Measurements from ENCODE around the gene SNX9.
"Not testable (repeated sequence)": the region's sequence is repeated elsewhere in the genome, so short reads cannot be mapped to it uniquely, and the experiment has no call there.

SNX9 gene

GRCh38 chr6:157832250-157832967 is 9.4 kb downstream of the SNX9 start:
- no peak for DNase-seq

GRCh38 chr6:157834549-157834948 is 11.5 kb downstream of the SNX9 start:
- DNase-seq: no peak

GRCh38 chr6:157838718-157839430 is 15.8 kb downstream of the SNX9 start:
- DNase-seq: no peak

- DNase-seq: no peak
Measured at GRCh38 chr6:157839606-157840005, 16.6 kb downstream of the SNX9 start.

- no peak for DNase-seq
Measured at GRCh38 chr6:157840261-157840660, 17.2 kb downstream of the SNX9 start.

DNA sequence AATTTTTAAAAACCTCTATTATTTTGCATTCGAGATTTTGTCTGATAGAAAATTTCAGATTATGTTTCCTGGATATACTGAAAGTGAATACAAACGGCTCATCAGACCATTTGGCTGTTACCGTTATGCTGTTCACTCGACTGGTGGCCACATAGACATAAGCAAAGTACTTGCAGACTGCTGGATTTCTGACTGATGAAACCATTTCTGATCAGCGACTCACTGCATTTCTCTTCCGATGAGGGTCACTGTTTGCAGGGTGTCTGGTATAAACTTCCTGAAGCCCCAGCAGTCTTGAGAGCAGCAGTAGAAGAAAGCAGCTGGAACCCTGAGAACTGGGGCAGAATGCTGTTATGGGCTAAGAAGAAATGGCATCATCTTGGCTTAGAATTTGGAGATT is 17.7 kb downstream of the SNX9 start:
- no peak for DNase-seq

DNA sequence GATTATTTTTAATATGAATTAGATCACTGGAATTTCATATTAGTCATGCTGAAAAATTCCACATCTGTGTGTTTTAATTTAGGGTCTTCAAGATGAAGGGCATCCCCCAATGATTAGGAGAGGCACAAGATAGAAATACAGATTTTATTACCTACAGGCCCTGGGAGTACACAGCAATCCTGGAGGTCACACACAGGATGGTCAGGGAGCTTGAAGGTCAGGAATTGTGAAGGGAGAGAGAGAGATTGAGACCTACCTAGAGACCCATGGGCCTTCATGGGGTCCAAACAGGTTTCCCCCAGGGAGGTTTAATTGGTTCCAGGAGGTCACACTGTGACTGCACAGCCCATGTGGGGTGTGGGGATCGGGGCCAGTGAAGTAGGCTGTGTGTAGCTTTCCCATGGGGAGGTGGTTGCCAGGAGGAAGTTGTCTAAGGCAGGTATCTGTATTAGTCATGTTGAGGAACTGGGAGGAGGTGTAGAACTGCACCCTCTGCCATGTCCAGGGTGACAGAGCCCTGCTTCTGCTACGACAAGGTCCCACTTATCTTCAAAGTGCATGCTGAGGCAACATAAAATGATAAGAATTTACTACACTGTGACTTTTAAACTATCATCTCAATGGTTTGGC is 18.3 kb downstream of the SNX9 start:
- DNase-seq: no peak

DNA sequence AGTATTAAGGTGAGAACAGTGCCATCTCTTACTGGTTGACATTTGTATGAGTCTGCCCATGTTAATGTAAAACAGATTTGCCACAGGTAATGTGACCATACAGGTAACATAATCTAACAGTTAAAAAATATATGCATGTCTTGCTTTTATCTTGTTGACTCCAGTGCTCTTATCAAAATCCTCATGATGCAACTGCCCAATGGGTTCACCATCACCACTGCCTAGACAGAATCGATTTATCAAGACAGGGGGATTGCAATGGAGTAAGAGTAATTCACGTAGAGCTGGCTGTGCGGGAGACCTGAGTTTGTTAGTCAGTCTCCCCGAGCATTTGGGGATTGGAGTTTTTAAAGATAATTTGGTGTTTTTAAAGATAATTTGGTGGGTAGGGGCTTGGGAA is 19.2 kb downstream of the SNX9 start:
- no peak for DNase-seq

DNA sequence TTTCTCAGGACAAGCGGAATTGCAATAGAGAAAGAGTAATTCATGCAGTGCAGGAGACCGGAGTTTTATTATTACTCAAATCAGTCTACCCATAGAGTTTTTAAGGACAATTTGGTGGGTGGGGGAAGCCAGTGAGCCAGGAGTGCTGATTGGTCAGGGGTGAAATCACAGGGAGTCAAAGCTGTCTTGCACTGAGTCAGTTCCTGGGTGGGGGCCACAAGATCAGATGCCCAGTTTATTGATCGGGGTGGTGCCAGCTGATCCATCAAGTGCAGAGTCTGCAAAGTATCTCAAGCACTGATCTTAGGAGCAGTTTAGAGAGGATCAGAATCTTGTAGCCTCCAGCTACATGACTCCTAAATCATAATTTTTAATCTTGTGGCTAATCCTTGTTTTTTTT is 21.1 kb downstream of the SNX9 start:
- not testable (repeated sequence) for DNase-seq

DNA sequence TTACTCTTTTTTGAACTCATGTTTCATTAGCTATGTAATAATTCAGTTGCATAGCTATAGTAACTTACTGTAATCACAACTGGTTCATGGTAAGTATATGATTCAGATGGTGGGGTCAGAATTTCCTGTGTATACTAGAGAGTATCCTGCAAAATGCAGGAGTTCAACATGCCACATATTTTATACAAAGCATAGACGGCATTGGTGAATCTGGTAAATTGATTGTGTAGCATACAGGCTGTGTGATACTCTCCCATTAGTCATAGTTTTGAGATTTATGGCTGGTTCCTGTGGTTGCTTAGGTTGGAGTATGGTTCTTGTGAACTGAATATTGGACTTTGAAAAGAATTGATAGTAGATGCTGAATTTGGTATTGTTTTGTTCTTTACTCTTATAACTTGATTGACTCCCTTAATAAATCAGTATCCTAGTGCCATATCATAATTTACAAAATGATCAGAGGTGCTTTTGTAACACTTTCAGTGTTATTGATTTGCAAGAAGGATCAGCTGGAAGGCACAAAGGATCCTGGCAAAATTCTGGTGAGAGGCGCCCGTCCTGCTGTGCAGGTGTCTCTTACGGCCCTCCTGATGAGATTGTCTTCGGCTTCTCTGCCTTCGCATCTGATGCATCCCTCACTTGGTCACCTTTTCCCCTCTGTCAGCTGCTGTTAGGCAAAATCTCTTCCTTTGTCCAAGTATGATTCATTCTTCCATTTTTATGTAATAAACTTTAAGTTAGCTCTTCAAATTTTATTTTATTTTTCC is 22.6 kb downstream of the SNX9 start:
- DNase-seq: no peak

GRCh38 chr6:157847846-157848245 is 24.8 kb downstream of the SNX9 start:
- no peak for DNase-seq

GRCh38 chr6:157848693-157849092 is 25.6 kb downstream of the SNX9 start:
- no peak for DNase-seq

- DNase-seq: no peak
Measured at GRCh38 chr6:157849288-157850017, 26.4 kb downstream of the SNX9 start.

DNA sequence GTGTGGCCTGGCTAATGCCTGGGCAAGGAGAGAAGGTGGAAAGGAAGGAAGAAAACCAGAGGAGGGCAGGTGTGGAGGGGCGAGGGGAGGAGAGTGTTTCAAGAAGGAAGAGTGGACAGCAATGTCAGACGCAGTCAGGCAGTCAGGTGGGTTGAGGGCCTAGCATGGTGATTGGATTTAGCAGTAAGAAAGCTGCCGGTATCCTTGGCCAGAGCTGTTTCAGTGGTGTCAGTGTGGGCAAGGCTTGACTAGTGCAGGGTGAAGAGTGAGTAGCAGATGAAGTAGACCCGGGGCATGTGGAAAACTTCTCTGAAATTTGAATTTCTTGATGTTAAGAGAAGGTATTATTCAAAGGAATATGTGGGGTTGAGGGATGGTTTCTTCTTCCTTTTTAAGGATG is 27.0 kb downstream of the SNX9 start:
- no peak for DNase-seq

DNA sequence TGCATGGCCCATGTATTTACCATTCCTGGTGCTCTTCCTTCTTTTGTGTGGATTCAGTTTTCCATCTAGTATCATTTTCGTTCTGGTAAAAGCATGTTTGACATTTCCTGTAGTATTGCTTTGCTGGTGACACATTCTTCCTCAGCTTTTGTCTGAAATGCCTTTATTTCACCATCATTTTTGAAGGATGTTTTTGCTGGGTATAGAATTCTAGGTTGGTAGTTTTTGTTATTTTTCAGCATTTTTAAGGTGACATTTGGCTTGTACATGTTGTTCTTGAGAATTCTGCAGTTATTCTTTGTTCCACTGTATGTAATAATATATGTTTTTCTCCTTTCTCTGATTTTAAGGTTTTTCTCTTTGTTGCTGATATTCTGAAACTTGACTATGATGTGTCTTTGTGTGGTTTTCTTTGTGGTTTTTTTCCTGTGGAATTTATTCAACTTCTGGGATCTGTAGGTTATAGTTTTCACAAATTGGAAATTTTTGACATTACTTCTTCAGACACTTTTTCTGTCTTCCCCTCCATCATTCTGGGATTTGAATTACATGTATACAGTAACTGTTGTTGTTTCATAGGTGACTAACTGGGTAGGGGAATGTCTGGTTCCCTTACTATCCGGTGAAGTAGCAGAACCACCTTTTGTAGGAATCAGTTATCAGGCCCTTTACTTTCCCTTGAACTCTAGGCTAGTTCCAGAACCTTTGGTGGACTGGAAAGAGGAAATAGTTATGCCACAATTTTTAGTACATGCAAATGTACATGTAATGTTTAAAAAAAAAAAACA is 30.2 kb downstream of the SNX9 start:
- DNase-seq: no peak

DNA sequence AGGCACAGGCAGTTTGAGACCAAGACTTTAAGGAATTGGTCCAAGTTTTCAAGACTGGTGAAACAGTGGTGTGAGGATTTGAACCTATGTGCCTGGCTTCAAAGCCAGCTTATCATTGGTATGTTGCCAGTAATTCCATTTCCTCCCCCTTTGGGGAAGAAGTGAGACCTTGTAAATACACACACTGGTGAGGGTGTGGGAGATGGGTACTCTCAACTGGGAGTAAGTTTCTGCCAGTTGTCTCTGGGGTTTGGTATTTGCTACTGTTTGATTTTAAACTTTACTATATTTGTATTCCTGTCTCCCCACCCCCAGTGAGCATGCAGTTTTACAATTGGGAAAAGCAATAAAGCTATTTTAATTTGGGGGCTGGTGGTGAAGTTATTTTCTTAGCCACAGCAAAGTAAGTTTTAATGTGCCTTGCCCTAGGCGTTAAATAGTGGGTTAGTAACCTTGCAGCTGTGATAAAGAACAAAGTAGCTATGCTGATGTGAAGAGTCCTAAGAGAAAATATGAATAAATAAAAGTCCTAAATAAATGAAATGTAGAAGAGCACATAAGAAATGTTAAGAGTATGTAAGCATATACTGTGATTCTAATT is 31.0 kb downstream of the SNX9 start:
- no peak for DNase-seq

DNA sequence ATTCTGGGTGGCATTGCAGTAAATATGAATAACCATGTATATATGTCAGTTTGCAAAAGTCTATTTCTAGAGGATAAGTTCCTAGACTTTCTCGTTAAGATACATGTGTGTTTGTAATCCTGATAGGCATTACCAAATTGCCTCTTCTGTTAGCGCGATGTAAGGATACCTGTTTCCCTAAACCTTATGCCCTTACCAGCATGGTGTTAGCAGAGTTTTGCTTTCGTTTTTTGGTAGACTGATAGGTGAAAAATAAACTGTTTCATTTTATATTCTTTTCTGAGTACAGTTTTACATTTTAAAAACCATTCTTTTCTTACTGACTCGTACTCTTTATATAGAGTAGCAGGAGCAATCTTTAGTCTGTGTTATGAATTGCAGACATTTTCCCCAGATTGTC is 32.3 kb downstream of the SNX9 start:
- DNase-seq: no peak

- DNase-seq: not testable (repeated sequence)
Measured at GRCh38 chr6:157855804-157856203, 32.8 kb downstream of the SNX9 start.

DNA sequence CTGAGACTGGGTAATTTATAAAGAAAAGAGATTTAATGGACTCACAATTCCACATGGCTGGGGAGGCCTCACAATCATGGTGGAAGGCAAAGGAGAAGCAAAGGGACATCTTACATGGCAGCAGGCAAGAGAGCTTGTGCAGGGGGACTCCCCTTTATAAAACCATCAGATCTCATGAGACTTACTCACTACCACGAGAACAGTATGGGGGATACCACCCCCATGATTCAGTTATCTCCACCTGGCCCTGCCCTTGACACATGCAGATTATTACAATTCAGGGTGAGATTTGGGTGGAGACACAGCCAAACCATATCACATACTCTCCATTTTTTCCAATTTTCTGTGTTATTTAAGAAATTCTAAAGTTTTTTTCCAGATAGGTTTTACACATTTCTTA is 35.6 kb downstream of the SNX9 start:
- not testable (repeated sequence) for DNase-seq

DNA sequence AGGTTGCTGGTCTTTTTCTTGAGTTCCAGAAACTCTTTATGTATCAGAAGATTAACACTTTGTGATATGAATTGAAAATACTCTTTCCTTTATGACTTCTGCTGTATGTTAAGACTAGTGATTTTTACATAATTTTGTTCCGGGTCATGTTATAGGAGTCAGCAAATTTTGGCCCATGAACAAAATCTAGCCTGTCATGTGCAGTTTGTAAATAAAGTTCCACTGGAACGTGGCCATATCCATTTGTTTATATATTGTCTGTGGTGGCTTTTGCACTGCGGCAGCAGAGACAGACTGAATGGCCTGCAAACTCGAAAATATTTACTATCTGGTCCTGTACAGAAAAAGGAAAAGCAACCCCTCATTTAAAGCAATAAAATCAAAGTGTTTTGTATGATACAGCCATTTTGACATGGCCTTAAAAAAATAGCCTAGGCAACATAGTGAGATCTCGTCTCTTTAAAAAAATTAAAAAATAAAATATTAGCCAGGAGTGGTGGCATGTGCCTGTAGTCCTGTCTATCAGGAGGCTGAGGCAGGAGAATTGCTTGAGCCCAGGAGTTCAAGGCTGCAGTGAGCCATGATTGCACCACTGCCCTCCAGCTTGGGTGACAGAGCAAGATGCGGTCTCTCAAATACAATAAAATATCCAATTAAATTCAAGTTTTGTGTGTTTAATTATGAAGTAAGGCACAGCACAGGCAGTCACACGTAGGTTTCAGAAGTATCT is 36.9 kb downstream of the SNX9 start:
- no peak for DNase-seq

GRCh38 chr6:157860505-157860991 is 37.5 kb downstream of the SNX9 start:
- DNase-seq: no peak
